AG09319 (cell line): ENCODE measurements around the gene ITGB1.

Experiments used
- DNase-seq: peaks from one replicate; pipeline ENCODE4 v3.0.0-alpha.2; 2010; ENCODE audit warnings: low read depth; ENCODE audit errors: extremely low read depth
- TF ChIP-seq, protein P1 (sequence below): IDR thresholded peaks from 2 replicates; pipeline ENCODE4 v1.5.1; 2011; ENCODE audit warnings: low read depth, mild to moderate bottlenecking, inconsistent platforms, low read length, moderate library complexity

ITGB1 gene

DNA sequence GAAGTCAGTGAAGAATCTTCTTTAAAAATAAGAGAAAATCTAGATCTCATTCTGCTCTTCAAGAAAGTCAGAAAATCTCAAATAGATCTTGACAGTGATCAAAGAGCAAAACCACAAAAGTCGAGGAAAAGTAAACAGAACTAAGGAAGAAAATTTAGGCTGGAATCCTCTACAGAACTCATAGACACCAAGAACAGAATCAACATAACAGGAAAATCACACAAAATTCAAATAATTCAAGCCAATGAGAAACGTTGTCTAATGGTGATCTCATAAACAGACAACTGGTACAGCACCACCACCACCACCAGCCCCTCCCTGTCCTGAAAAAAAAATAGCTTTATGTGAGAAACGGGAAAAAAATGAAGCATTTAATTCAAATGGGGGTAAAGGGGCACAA is 6.9 kb downstream of the ITGB1 start:
- TF ChIP-seq, protein P1, sequence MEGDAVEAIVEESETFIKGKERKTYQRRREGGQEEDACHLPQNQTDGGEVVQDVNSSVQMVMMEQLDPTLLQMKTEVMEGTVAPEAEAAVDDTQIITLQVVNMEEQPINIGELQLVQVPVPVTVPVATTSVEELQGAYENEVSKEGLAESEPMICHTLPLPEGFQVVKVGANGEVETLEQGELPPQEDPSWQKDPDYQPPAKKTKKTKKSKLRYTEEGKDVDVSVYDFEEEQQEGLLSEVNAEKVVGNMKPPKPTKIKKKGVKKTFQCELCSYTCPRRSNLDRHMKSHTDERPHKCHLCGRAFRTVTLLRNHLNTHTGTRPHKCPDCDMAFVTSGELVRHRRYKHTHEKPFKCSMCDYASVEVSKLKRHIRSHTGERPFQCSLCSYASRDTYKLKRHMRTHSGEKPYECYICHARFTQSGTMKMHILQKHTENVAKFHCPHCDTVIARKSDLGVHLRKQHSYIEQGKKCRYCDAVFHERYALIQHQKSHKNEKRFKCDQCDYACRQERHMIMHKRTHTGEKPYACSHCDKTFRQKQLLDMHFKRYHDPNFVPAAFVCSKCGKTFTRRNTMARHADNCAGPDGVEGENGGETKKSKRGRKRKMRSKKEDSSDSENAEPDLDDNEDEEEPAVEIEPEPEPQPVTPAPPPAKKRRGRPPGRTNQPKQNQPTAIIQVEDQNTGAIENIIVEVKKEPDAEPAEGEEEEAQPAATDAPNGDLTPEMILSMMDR, result no peak
- DNase-seq, result no peak

DNA sequence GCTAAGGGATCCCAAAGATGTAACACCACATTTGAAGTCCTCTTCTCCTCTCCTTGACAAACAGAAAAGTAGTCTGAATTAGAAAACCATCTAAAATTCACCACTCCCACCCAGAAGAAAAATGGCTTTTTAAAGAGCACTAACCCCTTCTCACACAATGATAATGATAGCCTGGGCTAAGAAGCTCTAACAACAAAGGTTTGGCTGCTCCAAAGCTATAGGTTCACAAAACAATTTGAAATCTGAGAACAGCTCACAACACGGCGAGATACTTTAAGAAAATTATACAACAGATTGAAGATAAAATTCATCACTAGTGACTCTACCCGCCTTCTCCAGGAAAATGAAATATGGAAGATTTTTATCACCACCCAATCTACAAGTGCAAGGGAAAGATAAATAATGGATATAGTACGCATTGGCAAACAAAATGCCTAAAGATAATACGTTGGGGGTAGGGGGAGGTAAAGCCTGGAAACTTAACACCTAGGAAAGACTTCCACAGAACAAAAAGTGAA is 7.4 kb downstream of the ITGB1 start:
- no peak for DNase-seq
- TF ChIP-seq, protein P1, result no peak

DNA sequence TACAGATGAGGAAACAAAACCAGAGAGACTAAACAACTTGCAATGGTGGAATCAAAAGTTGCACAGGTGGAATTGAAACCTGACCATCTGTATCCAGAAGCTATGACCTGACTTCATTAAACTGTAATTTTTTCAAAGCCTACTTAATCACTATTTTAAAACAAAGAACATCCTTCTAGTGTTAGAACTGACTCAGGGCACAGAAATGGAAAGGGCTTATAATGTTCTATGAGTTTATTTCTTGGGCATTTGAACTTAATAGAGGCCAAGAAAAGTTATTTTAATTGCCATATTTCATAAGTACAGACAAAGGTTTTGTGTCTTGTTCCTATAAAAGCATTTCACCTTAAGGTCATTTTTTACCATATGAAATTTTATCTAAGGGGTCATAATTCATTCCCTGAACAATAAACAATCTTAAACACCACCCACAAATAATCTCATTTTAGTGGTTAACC is 8.8 kb downstream of the ITGB1 start:
- no peak for DNase-seq
- TF ChIP-seq, protein P1, result no peak

DNA sequence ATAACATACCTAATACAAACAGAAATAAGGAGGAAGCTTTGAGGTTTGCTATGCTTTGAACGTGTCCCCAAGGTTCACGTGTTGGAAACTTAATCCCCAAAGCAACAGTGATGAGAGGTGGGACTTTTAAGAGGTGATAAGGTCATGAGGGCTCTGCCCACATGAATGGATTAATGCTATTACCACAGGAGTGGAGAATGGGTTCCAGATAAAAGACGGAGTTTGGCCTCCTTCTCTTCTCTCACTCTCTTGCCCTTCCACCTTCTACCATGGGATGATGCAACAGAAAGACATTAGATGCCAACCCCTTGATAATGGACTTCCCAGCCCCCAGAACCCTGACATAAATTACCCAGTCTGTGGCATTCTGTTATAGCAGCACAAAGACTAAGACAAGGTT is 9.6 kb downstream of the ITGB1 start:
- no peak for DNase-seq
- TF ChIP-seq, protein P1, result no peak

DNA sequence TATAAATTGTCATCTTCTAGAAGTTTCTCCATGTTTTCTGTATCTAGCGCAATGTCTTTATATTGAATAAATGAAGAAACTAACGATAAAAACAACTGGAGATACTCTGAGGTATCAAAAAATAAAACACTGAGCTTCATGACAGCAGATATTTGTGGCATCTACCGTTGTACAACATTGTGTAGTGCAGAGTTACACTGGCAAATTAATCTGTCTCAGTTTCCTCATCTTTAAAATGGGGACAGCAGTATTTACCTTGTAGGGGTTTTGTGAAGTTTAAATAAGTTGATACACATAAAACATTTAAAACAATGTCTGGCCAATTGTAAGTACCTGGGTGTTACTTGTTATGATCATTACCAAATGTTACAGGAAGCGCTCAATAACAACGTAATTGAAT is 10.4 kb downstream of the ITGB1 start:
- TF ChIP-seq, protein P1, result no peak
- no peak for DNase-seq

DNA sequence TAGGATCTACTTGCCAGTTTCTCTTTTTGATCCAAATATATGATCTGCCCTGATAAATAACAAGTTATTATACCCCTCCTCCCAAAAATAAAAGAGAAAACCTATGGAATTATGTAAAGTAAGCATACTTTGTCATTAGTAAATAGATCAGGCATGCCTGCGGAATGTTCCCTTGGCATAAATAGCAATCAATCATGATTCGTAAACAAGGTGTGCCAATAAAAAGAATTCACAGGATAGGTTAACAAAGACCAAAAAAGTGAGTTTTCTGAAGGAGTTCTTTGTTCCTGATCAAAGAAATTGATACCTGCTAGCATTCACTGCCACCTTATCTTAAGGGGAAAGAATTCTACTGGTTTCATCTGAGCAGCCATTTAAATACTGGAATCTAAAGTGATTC is 11.9 kb downstream of the ITGB1 start:
- no peak for DNase-seq

DNA sequence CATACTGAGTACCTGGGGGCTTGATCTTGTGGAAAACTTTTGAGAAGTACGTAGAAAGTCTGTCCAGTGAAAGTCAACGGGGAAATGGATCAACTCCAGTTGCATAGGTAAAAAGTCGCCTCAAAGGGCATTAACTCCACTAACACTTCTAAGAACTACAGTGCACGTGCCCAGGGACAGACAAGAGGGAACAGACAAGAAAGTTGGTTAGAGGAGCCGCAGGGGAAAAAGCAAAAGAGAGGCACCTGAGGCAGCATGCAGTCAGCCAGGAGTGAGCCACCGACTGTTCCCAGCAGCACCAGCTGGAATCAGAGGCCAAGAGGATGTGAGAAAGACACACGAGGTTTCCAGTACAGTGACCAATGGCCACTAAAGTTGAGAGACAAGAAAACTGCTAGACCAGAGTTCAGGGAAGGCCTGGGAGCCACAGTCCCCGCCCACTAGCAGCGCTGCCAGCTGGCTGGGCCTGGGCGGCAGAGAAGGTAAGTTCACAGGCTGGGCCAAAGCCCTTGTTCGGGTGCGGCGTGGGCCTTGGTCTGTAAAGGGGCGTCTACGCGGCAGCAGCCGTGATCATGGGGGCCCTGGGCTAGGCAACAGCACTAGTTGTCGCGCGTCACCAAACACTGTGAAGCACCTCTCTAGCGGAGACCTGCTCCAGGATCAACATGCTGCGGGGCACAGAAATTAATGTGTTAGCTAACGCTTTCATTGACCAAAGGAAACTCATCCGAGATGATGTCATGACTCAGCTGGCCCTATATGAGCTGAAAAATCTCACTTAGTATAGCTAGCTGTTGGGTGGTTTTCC is 14.0 kb downstream of the ITGB1 start:
- no peak for DNase-seq
- TF ChIP-seq, protein P1, result no peak

More for the DNA sequence above, 11.9 kb downstream of the ITGB1 start:
- TF ChIP-seq, protein P1, result no peak
